NCI-H2081 treated with DMSO at 0.1 percent for 48 hours (cell line): Measurements from ENCODE around the gene GNL1.
"Not testable (repeated sequence)": the region's sequence is repeated elsewhere in the genome, so short reads cannot be mapped to it uniquely, and the experiment has no call there.

ENCODE experiments used
- DNase-seq: peaks from one replicate; lab custom pipeline; 2025; lab: John Stamatoyannopoulos, UW

GNL1 gene

DNA sequence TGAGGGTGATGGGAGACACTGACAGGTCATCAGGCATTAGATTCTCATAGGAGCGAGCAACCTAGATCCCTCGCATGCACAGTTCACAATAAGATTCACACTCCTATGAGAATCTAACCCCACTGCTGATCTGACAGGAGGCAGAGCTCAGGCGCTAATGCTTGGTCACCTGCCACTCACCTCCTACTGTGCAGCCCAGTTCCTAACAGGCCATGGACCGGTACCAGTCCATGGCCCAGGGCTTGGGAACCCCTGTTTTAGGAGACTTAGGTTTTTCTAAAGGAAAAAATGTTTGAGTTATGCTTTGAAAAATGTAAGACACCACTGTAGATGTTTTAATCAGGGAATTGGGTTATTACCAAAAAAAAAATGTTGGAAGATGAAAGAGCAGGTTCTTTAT, 60.3 kb downstream of the GNL1 start:
- no peak for DNase-seq

DNA sequence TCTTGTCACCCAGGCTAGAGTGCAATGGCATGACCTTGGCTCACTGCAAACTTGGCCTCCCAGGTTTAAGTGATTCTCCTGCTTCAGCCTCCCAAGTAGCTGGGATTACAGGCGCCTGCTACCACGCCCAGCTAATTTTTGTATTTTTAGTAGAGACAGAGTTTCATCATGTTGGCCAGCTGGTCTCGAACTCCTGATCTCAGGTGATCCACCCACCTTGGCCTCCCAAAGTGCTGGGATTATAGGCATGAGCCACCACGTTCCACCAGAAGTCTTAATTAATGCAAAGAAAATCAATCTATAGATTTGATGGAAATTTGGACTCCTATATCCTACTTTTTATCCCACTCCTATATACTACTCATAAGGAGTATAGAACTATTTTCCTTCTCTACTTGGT, 61.2 kb downstream of the GNL1 start:
- DNase-seq, result not testable (repeated sequence)

DNA sequence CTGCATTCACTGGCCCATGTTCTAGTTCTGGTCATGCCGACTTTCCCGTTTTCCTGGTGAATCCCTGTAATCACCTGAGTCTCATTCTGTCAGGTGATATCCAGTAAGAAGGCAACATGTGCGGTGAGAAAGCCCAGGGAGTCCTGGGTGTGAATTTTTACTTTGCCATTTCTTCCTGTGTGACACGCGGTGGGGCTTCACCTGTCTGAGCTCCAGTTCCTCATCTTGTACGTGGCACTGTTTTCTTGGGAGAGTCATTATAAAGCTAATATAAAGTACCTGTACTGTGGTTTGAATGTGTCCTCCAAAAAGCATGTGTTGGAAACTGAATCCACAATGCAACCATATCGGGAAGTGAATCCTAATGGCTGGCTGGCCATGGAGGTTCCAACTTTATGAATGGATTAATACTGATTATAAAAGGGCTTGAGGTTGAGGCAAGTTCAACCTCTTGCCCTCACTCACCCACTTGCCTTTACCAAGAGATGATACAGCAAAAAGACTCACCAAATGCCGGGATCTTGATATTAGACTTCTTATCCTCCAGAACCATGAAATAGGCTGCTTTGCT, 61.9 kb downstream of the GNL1 start:
- no peak for DNase-seq

DNA sequence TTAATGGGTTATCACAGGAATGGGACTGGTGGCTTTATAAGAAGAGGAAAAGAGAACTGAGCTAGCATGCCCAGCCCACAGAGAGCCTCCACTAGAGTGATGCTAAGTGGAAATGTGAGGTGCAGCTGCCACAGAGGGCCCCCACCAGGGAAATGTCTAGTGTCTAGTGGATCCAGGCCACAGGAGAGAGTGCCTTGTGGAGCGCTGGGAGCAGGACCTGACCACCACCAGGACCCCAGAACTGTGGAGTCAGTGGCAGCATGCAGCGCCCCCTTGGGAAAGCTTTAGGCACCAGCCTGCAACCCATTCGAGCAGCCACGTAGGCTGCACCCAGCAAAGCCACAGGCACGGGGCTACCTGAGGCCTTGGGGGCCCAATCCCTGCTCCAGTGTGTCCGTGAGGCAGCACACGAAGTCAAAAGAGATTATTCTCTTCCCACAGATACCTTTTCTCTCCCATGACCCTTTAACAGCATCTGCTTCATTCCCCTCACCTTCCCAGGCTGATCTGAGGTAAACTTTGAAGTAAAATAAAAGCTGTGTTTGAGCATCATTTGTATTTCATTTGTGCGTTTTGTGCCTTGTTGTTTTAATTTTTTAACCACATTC, 62.5 kb downstream of the GNL1 start:
- DNase-seq, result no peak

DNA sequence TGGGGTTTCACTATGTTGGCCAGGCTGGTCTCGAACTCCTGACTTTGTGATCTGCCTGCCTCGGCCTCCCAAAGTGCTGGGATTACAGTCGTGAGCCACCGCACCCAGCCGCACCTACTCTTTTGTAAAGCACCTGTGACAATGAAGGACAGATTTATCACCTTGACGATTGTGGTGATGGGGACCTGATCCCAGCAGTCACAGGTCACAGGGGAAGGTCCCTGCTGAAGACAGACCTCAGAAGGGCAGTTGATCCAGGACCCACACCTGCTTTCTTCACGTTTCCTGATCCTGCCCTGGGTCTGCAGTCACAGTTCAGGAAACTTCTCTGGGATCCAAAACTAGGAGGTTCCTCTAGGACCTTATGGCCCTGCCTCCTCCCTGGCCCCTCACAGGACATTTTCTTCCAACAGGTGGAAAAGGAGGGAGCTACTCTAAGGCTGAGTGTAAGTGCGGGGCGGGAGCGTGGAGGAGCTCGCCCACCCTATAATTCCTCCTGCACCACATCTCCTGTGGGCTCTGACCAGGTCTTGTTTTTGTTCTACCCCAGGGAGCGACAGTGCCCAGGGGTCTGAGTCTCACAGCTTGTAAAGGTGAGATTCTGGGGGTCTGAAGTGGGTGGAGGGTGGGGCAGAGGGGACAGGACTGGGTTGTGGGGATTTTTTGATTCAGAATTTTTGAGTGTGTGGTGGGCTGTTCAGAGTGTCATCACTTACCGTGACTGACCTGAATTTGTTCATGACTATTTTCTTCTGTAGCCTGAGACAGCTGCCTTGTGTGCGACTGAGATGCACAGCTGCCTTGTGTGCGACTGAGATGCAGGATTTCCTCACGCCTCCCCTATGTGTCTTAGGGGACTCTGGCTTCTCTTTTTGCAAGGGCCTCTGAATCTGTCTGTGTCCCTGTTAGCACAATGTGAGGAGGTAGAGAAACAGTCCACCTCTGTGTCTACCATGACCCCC, 64.0 kb downstream of the GNL1 start:
- DNase-seq, result no peak
